ENCODE measurements around the gene AMPD1.

AMPD1 gene

DNA sequence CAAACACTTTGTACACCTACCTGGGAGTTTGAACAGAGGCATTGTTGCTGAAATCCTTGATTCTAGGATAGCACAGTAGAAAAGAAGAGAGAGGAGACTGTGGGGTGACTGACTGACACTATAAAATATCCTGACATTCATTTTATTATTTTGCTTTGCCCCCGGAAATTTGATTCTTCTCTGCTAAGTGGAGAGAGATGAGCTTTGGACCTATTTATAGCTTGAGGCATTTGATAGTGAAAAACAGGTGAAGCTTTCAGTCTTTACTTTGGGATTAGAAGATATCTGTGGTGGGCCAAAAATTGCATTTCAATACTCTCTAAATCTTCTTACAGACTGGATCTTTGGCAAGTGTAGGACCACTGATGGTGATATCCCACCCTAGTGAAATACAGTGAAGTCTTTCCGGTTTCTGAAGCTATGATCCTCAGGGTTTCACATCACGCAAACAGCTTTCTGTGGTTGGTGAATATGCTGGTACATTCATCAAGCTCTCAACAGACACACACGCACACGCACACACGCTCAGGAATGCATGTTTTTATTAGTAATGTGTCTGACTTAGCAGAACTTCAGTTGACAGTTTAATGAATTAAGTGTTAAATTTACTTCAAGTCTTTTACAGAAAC lies at the start of gene AMPD1:
AMPD1 (minus strand) TSS at position 117 of the 629 bp plus-strand sequence; CDS start at position 42, 75 bp downstream.
- no peak for DNase-seq

GRCh38 chr1:114741963-114742746 lies 46.8 kb upstream of the AMPD1 start:
- DNase-seq, result no peak

- no peak for DNase-seq
Observed at GRCh38 chr1:114740331-114740730, 45.0 kb upstream of the AMPD1 start.

GRCh38 chr1:114737314-114737849 lies 42.0 kb upstream of the AMPD1 start:
- no peak for DNase-seq

GRCh38 chr1:114735479-114735878 lies 40.1 kb upstream of the AMPD1 start:
- no peak for DNase-seq

DNA sequence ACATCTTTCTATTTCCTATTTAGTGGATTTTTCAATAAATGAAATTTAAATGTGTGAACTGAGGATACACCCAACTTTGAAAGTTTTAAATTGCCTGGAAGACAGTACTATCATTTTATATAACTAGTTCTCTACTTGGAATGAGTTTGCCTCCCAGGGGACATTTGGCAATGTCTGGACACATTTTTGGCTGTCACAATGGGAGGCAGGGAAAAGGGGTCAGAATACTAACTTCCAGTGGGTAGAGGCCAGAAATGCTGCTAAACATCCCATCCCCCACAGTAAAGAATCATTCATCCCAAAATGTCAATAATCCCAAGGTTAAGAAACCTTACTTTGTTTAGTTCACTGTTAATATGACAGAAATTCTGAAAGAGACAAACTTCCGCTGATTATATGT lies 34.4 kb upstream of the AMPD1 start:
- DNase-seq, result no peak

GRCh38 chr1:114728553-114728952 lies 33.2 kb upstream of the AMPD1 start:
- no peak for DNase-seq

DNA sequence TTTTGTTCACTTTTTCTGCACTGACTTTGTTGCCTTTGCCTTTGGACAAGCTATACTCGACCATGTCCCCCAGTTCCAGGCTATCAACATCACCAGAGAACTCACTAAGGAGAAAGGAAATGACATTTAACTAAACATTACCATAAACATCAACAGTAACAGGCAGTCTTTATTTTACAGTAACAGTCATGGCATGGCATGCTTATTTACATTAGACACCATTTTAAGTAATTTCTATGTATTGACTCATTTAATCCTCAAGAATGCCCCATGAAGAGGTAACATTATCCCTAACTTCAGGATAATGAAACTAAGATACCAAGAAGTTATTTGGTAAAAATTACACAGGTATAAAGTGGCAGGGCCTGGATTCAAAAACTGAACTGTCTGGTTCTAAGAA lies 29.9 kb upstream of the AMPD1 start:
- DNase-seq, result no peak

- no peak for DNase-seq
Observed at GRCh38 chr1:114723915-114724314, 28.6 kb upstream of the AMPD1 start.

- no peak for DNase-seq
Observed at GRCh38 chr1:114723457-114723856, 28.1 kb upstream of the AMPD1 start.

DNA sequence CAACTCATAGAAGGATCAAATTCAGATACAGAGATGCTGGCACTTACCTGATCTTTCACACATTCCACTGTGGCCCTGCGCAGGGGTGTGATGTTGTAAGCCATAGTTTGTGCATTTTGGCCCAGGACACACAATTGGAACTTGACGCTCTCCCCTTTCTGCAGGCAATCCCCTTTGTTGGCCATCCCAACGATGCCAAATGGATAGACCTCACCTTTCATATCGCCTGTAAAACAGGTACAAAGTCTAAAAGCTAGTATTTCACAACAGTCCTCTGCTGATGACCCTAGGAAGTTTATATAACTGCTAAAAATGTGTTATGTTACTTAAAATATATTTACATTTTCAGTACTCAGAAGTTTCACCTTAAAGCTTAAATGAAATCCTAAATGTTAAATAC lies 25.1 kb upstream of the AMPD1 start:
- DNase-seq, result no peak

DNA sequence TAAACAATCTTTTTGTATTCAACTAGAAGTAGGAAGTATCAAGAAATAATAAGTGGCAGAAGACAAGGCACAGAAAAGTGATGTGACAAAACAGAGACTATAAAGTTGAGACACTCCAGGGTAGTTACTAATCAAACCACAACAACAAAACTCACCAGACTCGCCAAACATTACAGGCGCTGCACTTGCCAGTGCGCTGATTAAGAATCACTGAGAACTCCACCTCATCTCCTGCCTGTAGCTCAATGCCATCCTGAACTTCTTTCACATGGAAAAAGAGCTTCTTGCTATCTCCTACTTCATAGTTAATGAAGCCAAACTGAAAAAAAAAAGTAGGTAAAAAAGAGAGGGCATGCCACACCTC lies 24.1 kb upstream of the AMPD1 start:
- DNase-seq, result no peak

- no peak for DNase-seq
Observed at GRCh38 chr1:114718661-114719423, 23.5 kb upstream of the AMPD1 start.

- DNase-seq, result peak; percentile 76 to 93
Observed at GRCh38 chr1:114716304-114717170, 21.2 kb upstream of the AMPD1 start, which contains the start of gene NRAS. Gene NRAS (minus strand): TSS chr1:114716771. CDS start chr1:114716160, 611 bp downstream.

GRCh38 chr1:114715952-114716303 lies 20.6 kb upstream of the AMPD1 start:
- no peak for DNase-seq

DNA sequence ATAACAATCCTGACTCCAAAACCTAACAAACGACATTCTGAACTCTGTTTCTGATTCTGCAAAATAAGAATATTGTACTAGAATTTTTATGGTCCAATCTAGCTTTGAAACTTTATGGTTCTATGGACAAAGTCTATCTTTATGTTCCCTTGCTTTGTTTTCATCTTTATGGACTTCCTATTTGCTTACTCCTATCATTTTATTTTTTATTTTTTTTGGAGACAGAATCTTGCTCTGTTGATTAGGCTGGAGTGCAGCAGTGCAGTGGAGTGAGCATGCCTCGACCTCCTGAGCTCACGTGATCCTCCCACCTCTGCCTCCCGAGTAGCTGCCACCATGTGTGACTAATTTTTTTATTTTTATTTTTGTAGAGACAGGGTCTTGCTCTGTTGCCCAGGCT lies 17.6 kb upstream of the AMPD1 start:
- no peak for DNase-seq

DNA sequence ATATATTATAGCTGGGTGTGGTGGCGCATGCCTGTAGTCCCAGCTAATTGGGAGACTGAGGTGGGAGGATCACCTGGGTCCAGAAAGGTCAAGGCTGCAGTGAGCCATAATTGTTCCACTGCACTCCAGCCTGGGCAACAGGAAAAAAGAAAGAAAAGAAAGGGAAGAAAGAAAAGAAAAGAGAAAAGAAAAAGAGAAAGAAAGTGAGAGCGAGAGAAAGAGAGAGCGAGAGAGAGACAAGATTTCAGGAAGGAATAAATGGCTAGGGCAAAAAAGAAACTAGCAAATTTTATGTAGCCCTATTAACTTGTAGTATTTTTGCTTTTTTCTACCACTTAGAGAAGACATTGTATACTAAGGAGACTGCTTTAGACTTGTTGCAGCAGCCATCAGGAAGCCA lies 15.0 kb upstream of the AMPD1 start:
- DNase-seq, result no peak

DNA sequence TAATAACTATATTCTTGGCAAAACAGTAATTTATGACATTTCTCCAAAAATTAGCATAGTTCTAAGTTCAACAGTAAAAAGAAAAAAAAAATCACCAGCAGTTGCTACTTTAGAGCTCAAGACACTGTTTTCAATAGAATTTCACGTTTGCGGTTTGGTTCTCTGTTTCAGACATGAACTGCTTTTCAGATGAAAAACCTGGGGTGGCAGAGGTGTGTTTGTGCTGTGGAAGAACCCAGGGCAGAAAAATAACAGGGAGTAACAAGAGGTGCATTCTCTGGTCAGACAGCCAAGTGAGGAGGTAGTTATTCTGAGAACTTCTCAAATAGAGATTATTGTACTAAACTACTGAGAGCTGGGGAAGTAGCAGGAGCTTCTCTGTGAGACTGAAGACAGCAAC lies 12.3 kb upstream of the AMPD1 start:
- DNase-seq, result no peak

DNA sequence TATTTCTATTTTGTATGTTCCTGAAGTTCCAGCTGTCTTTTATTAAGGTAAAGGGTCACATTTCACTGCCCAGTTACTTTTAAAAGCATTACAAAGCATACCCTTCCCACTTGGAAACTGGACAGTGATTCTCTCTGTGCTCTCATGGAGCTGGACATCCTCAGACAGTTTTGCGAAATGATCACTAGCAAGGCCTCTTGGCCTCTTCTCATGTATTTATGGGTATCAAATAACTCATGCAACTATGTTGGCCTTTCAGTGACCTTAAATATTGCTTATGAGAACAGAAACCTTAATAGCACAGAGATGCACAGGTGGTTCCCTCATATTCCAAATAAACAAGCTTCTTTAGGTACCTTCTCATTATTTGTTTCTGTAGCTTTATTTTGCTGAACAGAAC lies 7.9 kb upstream of the AMPD1 start:
- no peak for DNase-seq

DNA sequence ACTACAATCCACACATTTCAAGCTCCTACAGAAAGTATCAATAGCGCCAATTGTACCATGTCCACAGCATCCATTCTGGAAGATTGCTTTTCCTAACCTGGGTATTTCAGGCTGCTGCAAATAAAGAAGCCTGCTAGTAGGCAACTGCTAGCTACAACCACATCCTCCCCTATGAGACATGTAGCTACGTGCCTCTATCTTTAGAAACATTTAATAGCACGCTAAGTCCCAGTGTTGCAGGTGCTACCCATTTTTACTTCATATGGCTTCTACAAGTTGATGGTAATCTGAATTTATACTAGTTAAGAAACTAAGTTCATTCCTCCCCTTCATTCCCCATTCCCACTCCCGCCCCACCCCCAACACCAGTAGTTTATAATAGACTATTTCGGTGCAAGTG lies 7.4 kb upstream of the AMPD1 start:
- no peak for DNase-seq

GRCh38 chr1:114701931-114702330 lies 6.6 kb upstream of the AMPD1 start:
- no peak for DNase-seq

DNA sequence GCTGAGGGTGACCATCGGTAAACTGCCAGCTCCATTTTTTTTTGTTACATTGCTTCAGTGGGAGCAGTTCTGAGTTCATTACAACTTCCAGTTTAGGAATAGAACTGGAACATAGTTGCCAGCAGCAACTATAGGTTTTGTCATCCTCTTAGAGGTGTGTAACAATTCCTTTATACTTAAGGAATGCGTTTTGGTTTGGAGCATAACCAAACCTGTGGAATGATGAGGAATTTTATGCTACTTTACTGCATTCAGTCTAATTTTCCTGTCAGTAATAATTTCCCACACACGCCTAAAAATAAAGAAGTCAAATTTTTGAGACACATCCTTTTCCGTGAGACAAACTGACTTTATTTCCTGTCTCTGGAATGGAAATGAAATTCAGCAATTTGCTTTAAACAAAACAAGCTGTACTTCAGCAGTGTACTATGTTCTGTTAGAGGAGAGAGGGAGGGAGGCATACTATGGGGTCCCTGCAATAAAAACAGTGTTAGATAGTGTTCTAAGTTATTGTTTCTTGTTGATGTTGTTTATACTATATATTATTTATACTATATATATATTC lies 4.8 kb upstream of the AMPD1 start:
- no peak for DNase-seq
